LNCAP (cell line): ENCODE measurements around the gene CEP63.

Experiments
- CTCF ChIP-seq: fragments of 450-650 bp; IDR thresholded peaks from 2 replicates; pipeline ENCODE4 v1.5.1; 2017; ENCODE audit warnings: mild to moderate bottlenecking

Gene CEP63

GRCh38 chr3:134459562-134459961 lies 26.3 kb upstream of the CEP63 start:
- no peak for TF ChIP-seq CTCF

- no peak for TF ChIP-seq CTCF
Measured at GRCh38 chr3:134460965-134461364, 24.9 kb upstream of the CEP63 start.

DNA sequence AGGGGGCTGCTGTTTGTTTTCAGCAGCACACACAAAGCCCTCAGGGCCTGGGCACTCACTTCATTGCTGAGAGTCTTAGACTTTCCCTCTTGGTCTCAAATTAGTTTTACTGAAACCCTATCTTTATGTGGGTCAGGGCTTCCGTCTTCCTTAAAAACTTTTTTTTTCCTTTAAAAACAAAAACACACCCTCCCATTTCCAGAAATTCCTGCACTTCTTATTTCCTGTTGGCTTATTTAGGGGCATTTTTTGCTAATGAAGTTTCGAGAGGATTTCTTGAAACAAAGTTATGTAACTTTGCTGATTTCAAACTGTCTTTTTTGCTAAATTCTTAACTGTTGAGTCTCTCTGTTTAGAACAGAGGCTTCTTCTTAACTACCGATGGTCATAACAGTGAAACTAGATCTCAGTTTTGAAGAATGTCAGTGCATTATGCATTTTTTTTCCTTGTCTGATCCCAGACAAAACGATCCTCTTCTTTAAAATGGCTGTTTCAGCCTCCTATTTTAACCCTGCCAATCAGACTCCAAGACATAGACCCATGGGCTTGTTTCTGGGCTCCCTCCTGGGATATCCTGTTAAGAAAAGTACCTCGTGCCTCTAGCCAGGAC lies 23.4 kb upstream of the CEP63 start:
- no peak for TF ChIP-seq CTCF

- TF ChIP-seq CTCF, result no peak
Measured at GRCh38 chr3:134463676-134464063, 22.2 kb upstream of the CEP63 start.

- no peak for TF ChIP-seq CTCF
Measured at GRCh38 chr3:134464064-134464688, 21.7 kb upstream of the CEP63 start.

- TF ChIP-seq CTCF, result no peak
Measured at GRCh38 chr3:134464689-134465365, 21.0 kb upstream of the CEP63 start.

GRCh38 chr3:134466331-134466730 lies 19.5 kb upstream of the CEP63 start:
- TF ChIP-seq CTCF, result no peak
